ENCODE data around the gene TM9SF3. TPM values are rescaled to one million over a fixed set of nuclear protein-coding genes. Genes with fewer than 3 reads are reported as not detected.
"Not testable (repeated sequence)": the region's sequence is repeated elsewhere in the genome, so short reads cannot be mapped to it uniquely, and the experiment has no call there.

The TM9SF3 gene
- total RNA-seq, 6 donors from 2014 or later: 30.4 to 112 (median 80.8) TPM

- Histone ChIP-seq H3K36me3 (peaks cover 0 to 84% (median 32%) of the 10 kb centered on the region in 4 donors), H3K4me3 (no peak overlapping the region), H3K27ac (no peak overlapping the region), H3K4me1 (no peaks in the 10 kb centered on the region), H3K9me3 (no peaks in the 10 kb centered on the region), H3K27me3 (no peaks in the 10 kb centered on the region)
- ATAC-seq (ENCODE audit: low FRiP score in 2 of 2) (no peak), DNase-seq (peak in 1 of 2 donors; percentile 22)
- 89 to 91% methylated on average over 5 of the region's 5 CpGs for WGBS, 2 donors
- TF ChIP-seq POLR2A (IDR thresholded peaks at IDR 0.05): no peak
- no peak for TF ChIP-seq POLR2AphosphoS5 (IDR thresholded peaks at IDR 0.05)
- TF ChIP-seq EP300 (IDR thresholded peaks at IDR 0.05): no peak
- no peak for TF ChIP-seq CTCF (IDR thresholded peaks at IDR 0.05)
These were observed 38.2 kb downstream of the TM9SF3 start for GRCh38 chr10:96548589-96548988.

- DNase-seq; ATAC-seq (ENCODE audit: low FRiP score in 2 of 2); H3K27me3 ChIP-seq; H3K27ac ChIP-seq; H3K4me3 ChIP-seq; H3K9me3 ChIP-seq; H3K4me1 ChIP-seq: not testable (repeated sequence)
- peaks cover 0 to 79% (median 30%) of the 10 kb centered on the region in 4 donors for H3K36me3 ChIP-seq
- 94 to 95% methylated on average over 10 of the region's 10 CpGs for WGBS, 2 donors
These were observed 41.3 kb downstream of the TM9SF3 start for GRCh38 chr10:96545558-96545957.

GRCh38 chr10:96541921-96542320 lies 44.9 kb downstream of the TM9SF3 start:
- DNase-seq (no peak), ATAC-seq (ENCODE audit: low FRiP score in 2 of 2) (no peak)
- peaks cover 0 to 58% (median 15%) of the 10 kb centered on the region in 4 donors for H3K36me3 ChIP-seq
- H3K9me3 ChIP-seq: no peaks in the 10 kb centered on the region
- TF ChIP-seq EP300 (IDR thresholded peaks at IDR 0.05): no peak
- no peak for TF ChIP-seq CTCF (IDR thresholded peaks at IDR 0.05)
- no peak for TF ChIP-seq POLR2AphosphoS5 (IDR thresholded peaks at IDR 0.05)
- TF ChIP-seq POLR2A (IDR thresholded peaks at IDR 0.05): no peak
- no peak overlapping the region for H3K27ac ChIP-seq
- no peaks in the 10 kb centered on the region for H3K27me3 ChIP-seq
- H3K4me1 ChIP-seq: peaks cover 0 to 4% (median 0%) of the 10 kb centered on the region in 4 donors
- WGBS, 2 donors: 46 to 57% methylated on average over 2 of the region's 2 CpGs
- H3K4me3 ChIP-seq: no peak overlapping the region

- 94 to 100% methylated on average over 3 of the region's 3 CpGs for WGBS, 2 donors
- TF ChIP-seq EP300 (IDR thresholded peaks at IDR 0.05) (no peak), POLR2A (IDR thresholded peaks at IDR 0.05) (no peak), POLR2AphosphoS5 (IDR thresholded peaks at IDR 0.05) (no peak)
- DNase-seq (no peak), ATAC-seq (ENCODE audit: low FRiP score in 2 of 2) (no peak)
- H3K27ac ChIP-seq: no peak overlapping the region
- H3K27me3 ChIP-seq: no peaks in the 10 kb centered on the region
- H3K4me1 ChIP-seq: peaks cover 0 to 6% (median 0%) of the 10 kb centered on the region in 4 donors
- H3K4me3 ChIP-seq: no peak overlapping the region
- H3K9me3 ChIP-seq: no peaks in the 10 kb centered on the region
- H3K36me3 ChIP-seq: peaks cover 0 to 43% (median 11%) of the 10 kb centered on the region in 4 donors
These were observed 46.6 kb downstream of the TM9SF3 start for GRCh38 chr10:96540240-96540639.

GRCh38 chr10:96538683-96539082 lies 48.1 kb downstream of the TM9SF3 start:
- ATAC-seq (ENCODE audit: low FRiP score in 2 of 2): no peak
- no peak for DNase-seq
- H3K27me3 ChIP-seq: no peaks in the 10 kb centered on the region
- peaks cover 0 to 6% (median 0%) of the 10 kb centered on the region in 4 donors for H3K4me1 ChIP-seq
- no peak overlapping the region for H3K4me3 ChIP-seq
- H3K9me3 ChIP-seq: no peaks in the 10 kb centered on the region
- 94 to 100% methylated on average over 1 of the region's 1 CpG for WGBS, 2 donors
- H3K27ac ChIP-seq: no peak overlapping the region
- TF ChIP-seq POLR2A (IDR thresholded peaks at IDR 0.05): no peak
- TF ChIP-seq CTCF (IDR thresholded peaks at IDR 0.05): no peak
- TF ChIP-seq POLR2AphosphoS5 (IDR thresholded peaks at IDR 0.05): no peak
- TF ChIP-seq EP300 (IDR thresholded peaks at IDR 0.05): no peak
- peaks cover 0 to 35% (median 10%) of the 10 kb centered on the region in 4 donors for H3K36me3 ChIP-seq

GRCh38 chr10:96536129-96536528 lies 50.7 kb downstream of the TM9SF3 start:
- WGBS, 2 donors: 94 to 95% methylated on average over 1 of the region's 1 CpG
- Histone ChIP-seq H3K4me1 (peaks cover 0 to 4% (median 1%) of the 10 kb centered on the region in 4 donors), H3K27me3 (no peaks in the 10 kb centered on the region), H3K4me3 (no peak overlapping the region), H3K9me3 (no peaks in the 10 kb centered on the region), H3K27ac (no peak overlapping the region), H3K36me3 (peaks cover 3 to 33% (median 12%) of the 10 kb centered on the region in 4 donors)
- no peak for ATAC-seq (ENCODE audit: low FRiP score in 2 of 2)
- DNase-seq: no peak
- TF ChIP-seq POLR2AphosphoS5 (IDR thresholded peaks at IDR 0.05): no peak
- TF ChIP-seq CTCF (IDR thresholded peaks at IDR 0.05): no peak
- no peak for TF ChIP-seq POLR2A (IDR thresholded peaks at IDR 0.05)
- no peak for TF ChIP-seq EP300 (IDR thresholded peaks at IDR 0.05)
